ENCODE results near the gene TNFRSF17. TPM values are rescaled to one million over a fixed set of nuclear protein-coding genes. Genes with fewer than 3 reads are reported as not detected.

Gene TNFRSF17
- total and polyA plus RNA-seq, 2 of the 13 experiments (the other 11 are each of a cell fraction or from before 2014, with no cell fraction given), result not detected

DNA sequence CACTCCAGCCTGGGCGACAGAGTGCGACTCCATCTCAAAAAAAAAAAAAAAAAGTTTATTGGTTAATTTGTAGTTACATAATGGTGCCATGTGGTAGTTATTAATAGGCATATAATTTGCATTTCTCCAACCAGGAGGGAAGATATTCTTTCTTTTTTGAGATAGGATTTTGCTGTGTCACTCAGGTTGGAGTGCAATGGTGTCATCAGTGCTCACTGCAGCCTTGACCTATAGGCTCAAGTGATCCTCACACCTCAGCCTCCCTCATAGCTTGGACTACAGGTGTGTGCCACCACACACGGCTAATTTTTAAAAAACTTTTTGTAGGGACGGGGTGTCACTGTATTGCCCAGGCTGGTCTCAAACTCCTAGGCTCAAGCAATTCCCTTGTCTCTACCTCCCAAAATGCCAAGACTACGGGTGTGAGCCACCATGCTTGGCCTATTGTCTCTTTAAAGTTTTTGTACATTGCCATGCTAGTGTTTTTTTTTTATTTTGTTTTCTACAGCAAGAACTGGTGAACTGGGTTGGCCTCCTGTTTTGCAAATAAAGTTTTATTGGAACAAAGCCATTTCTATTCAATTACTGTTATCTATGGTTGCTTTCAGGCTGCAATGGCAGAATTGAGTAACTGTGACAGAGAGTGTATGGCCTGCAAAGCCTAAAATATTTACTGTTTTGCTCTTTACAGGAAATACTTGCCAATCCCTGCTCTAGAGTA is 23.4 kb downstream of the TNFRSF17 start (continued):
- TF ChIP-seq ZNF17 (CRISPR knock-in tag; IDR thresholded peaks at IDR 0.05) (no peak), ZNF460 (CRISPR knock-in tag; IDR thresholded peaks at IDR 0.05; ENCODE audit: borderline replicate concordance) (peak; percentile 65), SALL1 (CRISPR knock-in tag; IDR thresholded peaks at IDR 0.05) (no peak), NAIF1 (CRISPR knock-in tag; IDR thresholded peaks at IDR 0.05; ENCODE audit: borderline replicate concordance) (no peak), FOXP1 (IDR thresholded peaks at IDR 0.05) (no peak), FOXP1 (CRISPR knock-in tag; IDR thresholded peaks at IDR 0.05) (no peak)
- TF ChIP-seq, protein P1, sequence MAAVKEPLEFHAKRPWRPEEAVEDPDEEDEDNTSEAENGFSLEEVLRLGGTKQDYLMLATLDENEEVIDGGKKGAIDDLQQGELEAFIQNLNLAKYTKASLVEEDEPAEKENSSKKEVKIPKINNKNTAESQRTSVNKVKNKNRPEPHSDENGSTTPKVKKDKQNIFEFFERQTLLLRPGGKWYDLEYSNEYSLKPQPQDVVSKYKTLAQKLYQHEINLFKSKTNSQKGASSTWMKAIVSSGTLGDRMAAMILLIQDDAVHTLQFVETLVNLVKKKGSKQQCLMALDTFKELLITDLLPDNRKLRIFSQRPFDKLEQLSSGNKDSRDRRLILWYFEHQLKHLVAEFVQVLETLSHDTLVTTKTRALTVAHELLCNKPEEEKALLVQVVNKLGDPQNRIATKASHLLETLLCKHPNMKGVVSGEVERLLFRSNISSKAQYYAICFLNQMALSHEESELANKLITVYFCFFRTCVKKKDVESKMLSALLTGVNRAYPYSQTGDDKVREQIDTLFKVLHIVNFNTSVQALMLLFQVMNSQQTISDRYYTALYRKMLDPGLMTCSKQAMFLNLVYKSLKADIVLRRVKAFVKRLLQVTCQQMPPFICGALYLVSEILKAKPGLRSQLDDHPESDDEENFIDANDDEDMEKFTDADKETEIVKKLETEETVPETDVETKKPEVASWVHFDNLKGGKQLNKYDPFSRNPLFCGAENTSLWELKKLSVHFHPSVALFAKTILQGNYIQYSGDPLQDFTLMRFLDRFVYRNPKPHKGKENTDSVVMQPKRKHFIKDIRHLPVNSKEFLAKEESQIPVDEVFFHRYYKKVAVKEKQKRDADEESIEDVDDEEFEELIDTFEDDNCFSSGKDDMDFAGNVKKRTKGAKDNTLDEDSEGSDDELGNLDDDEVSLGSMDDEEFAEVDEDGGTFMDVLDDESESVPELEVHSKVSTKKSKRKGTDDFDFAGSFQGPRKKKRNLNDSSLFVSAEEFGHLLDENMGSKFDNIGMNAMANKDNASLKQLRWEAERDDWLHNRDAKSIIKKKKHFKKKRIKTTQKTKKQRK (IDR thresholded peaks at IDR 0.05; ENCODE audit: low read length), result no peak

DNA sequence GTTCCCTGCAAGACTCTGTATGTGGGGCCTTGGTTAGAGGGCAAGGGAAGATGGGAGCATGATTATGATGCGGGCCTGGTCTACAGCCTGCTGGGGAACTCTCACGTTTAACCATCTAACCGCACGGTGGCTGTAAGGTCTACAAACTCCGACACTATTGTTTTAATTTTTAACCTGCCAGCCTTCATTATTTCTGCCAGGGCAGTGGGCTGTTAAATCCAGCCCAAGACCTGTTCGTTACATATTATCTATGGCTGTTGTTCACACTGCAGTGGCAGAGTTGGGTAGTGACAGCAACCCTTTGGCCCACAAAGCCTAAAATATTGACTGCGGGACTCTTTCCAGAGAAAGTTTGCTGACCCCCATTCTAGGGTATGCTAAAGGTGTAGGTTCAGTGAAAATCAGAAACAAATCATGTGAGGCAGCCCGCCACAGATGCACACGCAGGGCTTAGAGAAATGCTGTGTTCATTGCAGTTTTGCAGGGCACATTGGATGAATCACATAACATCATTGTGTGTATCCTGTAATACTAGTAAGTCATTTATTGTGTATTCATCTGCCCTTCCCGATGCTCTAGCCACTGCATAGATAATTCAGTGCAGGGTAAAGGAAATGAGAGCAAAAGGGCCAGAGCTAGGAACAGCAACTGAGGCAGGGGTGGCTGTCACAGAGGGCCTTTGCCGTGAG is 25.8 kb downstream of the TNFRSF17 start:
- in situ Hi-C loops (cut with HindIII; ENCODE audit: extremely low pct_ligation_motif_present, low pct_unique_long_range_greater_than_20kb), result no loop called here
- intact Hi-C loops (cut with micrococcal nuclease; ENCODE audit: unreplicated experiment), result no loop called here
- no peak for DNase-seq (ENCODE audit: low spot score)
- no peaks in the 10 kb centered on the region for H3K79me2 ChIP-seq (ENCODE audit: insufficient read depth, low read length)
- H3K4me3 ChIP-seq (replicated peaks in 1 of 3; ENCODE audit: insufficient read depth in 1 of 3, low read depth in 2 of 3, low read length in 3 of 3), result no peak overlapping the region
- CTCF ChIA-PET (ENCODE audit: low intra/inter-chr PET ratio, low total read pairs), result no interaction called here
- 0 out of 3 replicates have a peak, but pooled peaks have one; percentile 10 for ATAC-seq
- H2AFZ ChIP-seq (ENCODE audit: low read length), result no peak overlapping the region
- no TSS peak for BruUV-seq (replicated peaks)
- no peak for FAIRE-seq
- TF ChIP-seq FOXK1 (CRISPR knock-in tag; IDR thresholded peaks at IDR 0.05; ENCODE audit: borderline replicate concordance, low read depth), result no peak
- no peak for TF ChIP-seq SNAI1 (CRISPR knock-in tag; IDR thresholded peaks at IDR 0.05; ENCODE audit: borderline replicate concordance)
- no peak for TF ChIP-seq SNRNP70 (IDR thresholded peaks at IDR 0.05; ENCODE audit: low read depth, low read length)
- no peak for TF ChIP-seq ZNF143 (CRISPR knock-in tag; IDR thresholded peaks at IDR 0.05)
- TF ChIP-seq POLR2G (IDR thresholded peaks at IDR 0.05; ENCODE audit: low read depth, low read length), result no peak
- TF ChIP-seq, protein P2, sequence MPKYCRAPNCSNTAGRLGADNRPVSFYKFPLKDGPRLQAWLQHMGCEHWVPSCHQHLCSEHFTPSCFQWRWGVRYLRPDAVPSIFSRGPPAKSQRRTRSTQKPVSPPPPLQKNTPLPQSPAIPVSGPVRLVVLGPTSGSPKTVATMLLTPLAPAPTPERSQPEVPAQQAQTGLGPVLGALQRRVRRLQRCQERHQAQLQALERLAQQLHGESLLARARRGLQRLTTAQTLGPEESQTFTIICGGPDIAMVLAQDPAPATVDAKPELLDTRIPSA (CRISPR knock-in tag; IDR thresholded peaks at IDR 0.05; ENCODE audit: borderline replicate concordance), result no peak
- no peak for TF ChIP-seq NFYB (CRISPR knock-in tag; IDR thresholded peaks at IDR 0.05)
- TF ChIP-seq CCDC6 (CRISPR knock-in tag; IDR thresholded peaks at IDR 0.05), result no peak
- no peak for TF ChIP-seq MTA1 (CRISPR knock-in tag; IDR thresholded peaks at IDR 0.05; ENCODE audit: borderline replicate concordance)
- TF ChIP-seq, protein P3, sequence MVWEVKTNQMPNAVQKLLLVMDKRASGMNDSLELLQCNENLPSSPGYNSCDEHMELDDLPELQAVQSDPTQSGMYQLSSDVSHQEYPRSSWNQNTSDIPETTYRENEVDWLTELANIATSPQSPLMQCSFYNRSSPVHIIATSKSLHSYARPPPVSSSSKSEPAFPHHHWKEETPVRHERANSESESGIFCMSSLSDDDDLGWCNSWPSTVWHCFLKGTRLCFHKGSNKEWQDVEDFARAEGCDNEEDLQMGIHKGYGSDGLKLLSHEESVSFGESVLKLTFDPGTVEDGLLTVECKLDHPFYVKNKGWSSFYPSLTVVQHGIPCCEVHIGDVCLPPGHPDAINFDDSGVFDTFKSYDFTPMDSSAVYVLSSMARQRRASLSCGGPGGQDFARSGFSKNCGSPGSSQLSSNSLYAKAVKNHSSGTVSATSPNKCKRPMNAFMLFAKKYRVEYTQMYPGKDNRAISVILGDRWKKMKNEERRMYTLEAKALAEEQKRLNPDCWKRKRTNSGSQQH (CRISPR knock-in tag; IDR thresholded peaks at IDR 0.05; ENCODE audit: low read depth), result no peak
- WGBS (ENCODE audit: low lambda C conversion rate), result 81% methylated on average over 11 of the region's 11 CpGs
- H3K27me3 ChIP-seq (ENCODE audit: control insufficient read depth in 1 of 2, insufficient read depth in 2 of 2, low read length in 2 of 2), result no peaks in the 10 kb centered on the region
- H3K9ac ChIP-seq (ENCODE audit: insufficient read depth, low read depth, low read length), result no peak overlapping the region
- no peak overlapping the region for H3K27ac ChIP-seq (ENCODE audit: extremely low read length, insufficient read depth, low read length)
- no peak overlapping the region for H3K4me2 ChIP-seq (ENCODE audit: low read depth, low read length)
- no peaks in the 10 kb centered on the region for H3K9me3 ChIP-seq (ENCODE audit: low read length)
- H4K20me1 ChIP-seq (ENCODE audit: insufficient read depth, low read length), result no peaks in the 10 kb centered on the region
- H3K4me1 ChIP-seq (ENCODE audit: insufficient read depth, low read length), result peaks cover 31% of the 10 kb centered on the region
- POLR2A ChIA-PET, result interaction anchor here (5.0 kb wide), 1 partner anchor 14 kb away, joined by 38 read pairs; the partner anchor contains the start of gene SNX29
- H3K36me3 ChIP-seq (replicated peaks in 1 of 2; ENCODE audit: control insufficient read depth in 1 of 2, insufficient read depth in 2 of 2, low read length in 2 of 2), result no peaks in the 10 kb centered on the region

Measured in HepG2 (cell line).